HT1080 (cell line): ENCODE results near the gene HDAC10. TPM values are rescaled to one million over a fixed set of nuclear protein-coding genes. Genes with fewer than 3 reads are reported as not detected.

Experiments used
- DNase-seq: peaks from one replicate; pipeline ENCODE4 v3.0.0-alpha.2; 2015; ENCODE audit warnings: low read depth
- total RNA-seq: library from RNA; depleted of rRNA; stranded (reverse); fragments of >200 nt; shearing (Covaris generic); gene quantifications from 2 replicates; pipeline ENCODE4 v1.2.3, GENCODE V29; 2014

HDAC10 gene
- total RNA-seq, 1 experiment from 2014 or later, result 14.5 TPM

- DNase-seq, result no peak
These were observed 6.6 kb upstream of the HDAC10 start for GRCh38 chr22:50257451-50258360.

GRCh38 chr22:50257041-50257440 lies 6.0 kb upstream of the HDAC10 start:
- DNase-seq, result no peak

- DNase-seq, result no peak
These were observed 5.3 kb upstream of the HDAC10 start for GRCh38 chr22:50256258-50256862.

GRCh38 chr22:50255607-50256006 lies 4.5 kb upstream of the HDAC10 start:
- DNase-seq, result no peak

- DNase-seq, result no peak
These were observed 4.0 kb upstream of the HDAC10 start for GRCh38 chr22:50255099-50255498.

- no peak for DNase-seq
These were observed 2.9 kb upstream of the HDAC10 start for GRCh38 chr22:50253941-50254340.

GRCh38 chr22:50253046-50253915 lies 2.2 kb upstream of the HDAC10 start:
- DNase-seq, result no peak

GRCh38 chr22:50252082-50253045 lies 1.3 kb upstream of the HDAC10 start:
- DNase-seq, result peak; percentile 72

- DNase-seq, result no peak
These were observed 514 bp upstream of the HDAC10 start for GRCh38 chr22:50251477-50252081.

- DNase-seq, result no peak
These were observed 863 bp downstream of the HDAC10 start for GRCh38 chr22:50250249-50250554.

GRCh38 chr22:50249341-50250248 lies 1.5 kb downstream of the HDAC10 start:
- DNase-seq, result no peak

- DNase-seq, result no peak
These were observed 2.6 kb downstream of the HDAC10 start for GRCh38 chr22:50248196-50249081.

- DNase-seq, result no peak
These were observed 3.3 kb downstream of the HDAC10 start for GRCh38 chr22:50247748-50248147.

GRCh38 chr22:50246242-50247175 lies 4.6 kb downstream of the HDAC10 start:
- DNase-seq, result no peak

- no peak for DNase-seq
These were observed 5.6 kb downstream of the HDAC10 start for GRCh38 chr22:50245214-50246072.
